Liver (tissue), 9 donors: ENCODE results near the gene NEK8. TPM values are rescaled to one million over a fixed set of nuclear protein-coding genes. Genes with fewer than 3 reads are reported as not detected.
A peak's percentile ranks its signal among the peaks of the same experiment; 100 is the strongest.

Experiments
- DNase-seq: peaks from one replicate; pipeline ENCODE4 v3.0.0-alpha.2; 2017; ENCODE audit warnings: low spot score
- H3K27ac ChIP-seq, 2 donors: one replicate each; pipeline ENCODE4 v1.7.0; 2013; ENCODE audit warnings: inconsistent platforms in 2 of 2, low read length in 2 of 2, control low read depth in 1 of 2, low read depth in 1 of 2, mild to moderate bottlenecking in 1 of 2
- H3K27me3 ChIP-seq, 4 donors: one replicate each; pipeline versions ENCODE4 v1.6.1 to v1.7.0; 2013; ENCODE audit warnings: low read length in 3 of 4, inconsistent platforms in 1 of 4, mild to moderate bottlenecking in 1 of 4, moderate library complexity in 1 of 4; ENCODE audit not compliant: control insufficient read depth in 4 of 4, insufficient read depth in 4 of 4
- H3K36me3 ChIP-seq, 4 donors: one replicate each; pipeline versions ENCODE4 v1.6.1 to v1.7.0; 2013; ENCODE audit warnings: low read length in 3 of 4, mild to moderate bottlenecking in 3 of 4, low read depth in 1 of 4, moderate library complexity in 1 of 4; ENCODE audit not compliant: control insufficient read depth in 4 of 4, insufficient read depth in 3 of 4
- H3K4me1 ChIP-seq, 4 donors: one replicate each; pipeline versions ENCODE4 v1.6.1 to v1.7.0; 2013; ENCODE audit warnings: low read length in 3 of 4, mild to moderate bottlenecking in 3 of 4, moderate library complexity in 1 of 4; ENCODE audit not compliant: control insufficient read depth in 4 of 4, insufficient read depth in 4 of 4
- H3K4me3 ChIP-seq, 3 donors: one replicate each; pipeline versions ENCODE4 v1.6.1 to v1.7.0; 2013; ENCODE audit warnings: low read length in 3 of 3, control low read depth in 1 of 3, low read depth in 1 of 3, mild to moderate bottlenecking in 1 of 3
- H3K9ac ChIP-seq, 2 donors: one replicate each; pipeline ENCODE4 v1.7.0; 2013; ENCODE audit warnings: low read length in 2 of 2, mild to moderate bottlenecking in 2 of 2, moderate library complexity in 2 of 2, control low read depth in 1 of 2, low read depth in 1 of 2
- H3K9me3 ChIP-seq, 4 donors: one replicate each; pipeline versions ENCODE4 v1.6.1 to v1.7.0; 2013; ENCODE audit warnings: low read length in 3 of 4; ENCODE audit not compliant: control insufficient read depth in 4 of 4
- CTCF ChIP-seq: fragments of 150-350 bp; IDR thresholded peaks from 2 replicates; pipeline ENCODE4 v1.5.1; 2017; ENCODE audit warnings: improper control_type of control experiment, low read depth, low read length; ENCODE audit not compliant: missing input control
- EGR1 ChIP-seq, 2 donors: IDR thresholded peaks; 2 replicates each; pipeline ENCODE4 v1.6.1; 2016 to 2018; ENCODE audit warnings: antibody characterized with exemption in 2 of 2, low read depth in 2 of 2
- GABPA ChIP-seq, 2 donors: IDR thresholded peaks in 1 of 2; conservative IDR thresholded peaks in 1 of 2; 2 replicates each; pipeline ENCODE4 v1.6.1; 2016; ENCODE audit warnings: antibody characterized with exemption in 2 of 2, mild to moderate bottlenecking in 1 of 2, moderate library complexity in 1 of 2
- HNF4A ChIP-seq, 2 donors: conservative IDR thresholded peaks; 2 replicates each; pipeline ENCODE4 v1.6.1; 2016; ENCODE audit warnings: antibody characterized with exemption in 2 of 2, mild to moderate bottlenecking in 2 of 2
- HNF4G ChIP-seq: IDR thresholded peaks from 2 replicates; pipeline ENCODE4 v1.6.1; 2016; ENCODE audit warnings: antibody characterized with exemption
- JUND ChIP-seq, 2 donors: IDR thresholded peaks; 2 replicates each; pipeline ENCODE4 v1.6.1; 2016; ENCODE audit warnings: antibody characterized with exemption in 2 of 2
- MAX ChIP-seq: IDR thresholded peaks from 2 replicates; pipeline ENCODE4 v1.6.1; 2016; ENCODE audit warnings: antibody characterized with exemption
- NR2F2 ChIP-seq: IDR thresholded peaks from 2 replicates; pipeline ENCODE4 v1.6.1; 2016; ENCODE audit warnings: antibody characterized with exemption
- RAD21 ChIP-seq, 2 donors: IDR thresholded peaks; 2 replicates each; pipeline ENCODE4 v1.6.1; 2016; ENCODE audit warnings: antibody characterized with exemption in 2 of 2, mild to moderate bottlenecking in 2 of 2
- SP1 ChIP-seq: IDR thresholded peaks from 2 replicates; pipeline ENCODE4 v1.6.1; 2018; ENCODE audit warnings: antibody characterized with exemption, mild to moderate bottlenecking
- TAF1 ChIP-seq: conservative IDR thresholded peaks from 2 replicates; pipeline ENCODE4 v1.6.1; 2016; ENCODE audit warnings: antibody characterized with exemption, mild to moderate bottlenecking
- WGBS: extraction: QIAGEN DNeasy Blood & Tissue Kit; methylation state at CpG from one replicate; pipeline ENCODE4 v1.1.7; 2013; 5-methylcytosine and 5-hydroxymethylcytosine counted together
- polyA plus RNA-seq, 2 donors: library from polyadenylated mRNA; stranded (reverse) in 1 of 2; unstranded in 1 of 2; fragments of 200-250 nt in 1 of 2; fragments of >200 nt in 1 of 2; fragmentation: Nextera tagmentation in 1 of 2; extraction: Ambion mirVana in 1 of 2; gene quantifications; one replicate each; pipeline versions ENCODE4 v1.2.1 to v1.2.3, GENCODE V29; 2013 to 2015
- total RNA-seq, 2 donors: library from RNA; depleted of rRNA; stranded (reverse); fragments of >200 nt; gene quantifications; one replicate each; pipeline ENCODE4 v1.2.3, GENCODE V29; 2014
- TF ChIP-seq, protein P1 (sequence below): IDR thresholded peaks from 2 replicates; pipeline ENCODE4 v1.6.1; 2016; ENCODE audit warnings: antibody characterized with exemption
- donor health status: healthy.
- donor health status: healthy.
- donor health status: healthy.
- donor health status: healthy.
- donor health status: healthy.

Gene NEK8
- total and polyA plus RNA-seq, 4 donors, result 1.7 to 7.8 (median 4.5) TPM

DNA sequence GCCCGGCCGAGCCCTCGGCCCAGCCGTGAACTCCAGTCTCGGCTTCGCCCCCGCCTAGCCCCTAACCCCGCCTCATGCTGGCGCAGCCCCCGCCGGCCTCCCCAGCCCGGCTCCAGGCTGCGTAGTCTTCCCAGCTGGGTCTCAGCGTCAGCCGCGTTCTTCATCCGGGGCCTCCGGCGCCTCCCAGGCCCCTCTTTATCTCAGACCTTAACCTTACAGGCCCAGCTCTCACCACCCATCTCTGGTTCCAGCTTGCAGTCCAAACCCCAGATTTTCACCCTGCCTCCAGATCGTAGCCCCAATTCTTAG is 16.9 kb upstream of the NEK8 start, which contains the start of gene PROCA1:
Gene PROCA1, minus strand, starts transcription at position 166 of the 309 bp plus-strand sequence. CDS start 228 bp downstream, outside the sequence.
- TF ChIP-seq NR2F2, result no peak
- TF ChIP-seq JUND (IDR thresholded peaks at IDR 0.05), result no peak
- no peak for TF ChIP-seq SP1
- no peak for TF ChIP-seq MAX
- no peak for TF ChIP-seq HNF4A (conservative IDR thresholded peaks at IDR 0.05)
- no peak for TF ChIP-seq RAD21 (IDR thresholded peaks at IDR 0.05)
- no peak for TF ChIP-seq EGR1 (IDR thresholded peaks at IDR 0.05; ENCODE audit: low read depth in 2 of 2)
- DNase-seq, result no peak
- WGBS, result 8% methylated on average over 20 of the region's 20 CpGs

DNA sequence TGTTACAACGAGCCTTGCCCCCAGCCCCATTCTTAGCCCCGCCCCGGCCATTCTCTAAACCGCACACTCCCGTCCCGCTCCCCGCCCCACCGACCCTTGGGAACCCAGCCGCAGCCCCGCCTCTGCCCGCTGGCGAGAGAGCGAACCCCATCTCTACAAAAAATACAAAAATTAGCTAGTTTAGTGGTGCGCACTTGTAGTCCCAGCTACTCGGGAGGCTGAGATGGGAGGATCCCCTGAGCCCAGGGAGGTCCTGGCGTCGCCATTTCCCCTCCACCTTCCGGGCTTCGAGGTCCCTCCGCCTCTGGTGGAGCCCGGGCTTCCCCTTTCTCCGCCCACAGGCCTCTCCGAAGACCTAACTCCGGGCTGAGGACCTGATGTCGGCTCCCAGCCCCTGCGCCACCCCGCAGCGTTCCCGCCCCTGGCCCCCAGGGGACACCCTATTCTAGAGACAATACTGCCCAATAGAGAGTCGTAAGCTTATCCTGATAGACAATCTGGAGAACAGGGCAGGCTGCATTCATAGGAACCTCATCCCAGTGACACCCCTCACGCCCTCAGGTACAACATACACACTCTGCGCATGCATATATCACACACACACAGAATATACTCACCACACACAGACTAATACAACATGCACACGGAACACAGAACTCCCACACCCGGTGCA is 16.4 kb upstream of the NEK8 start:
- Histone ChIP-seq H3K27ac (peak overlapping the region in 1 of 2 donors; percentile 73), H3K9ac (no peak overlapping the region), H3K4me1 (peaks cover 2 to 11% (median 6%) of the 10 kb centered on the region in 4 donors), H3K36me3 (no peaks in the 10 kb centered on the region), H3K27me3 (no peaks in the 10 kb centered on the region), H3K9me3 (no peaks in the 10 kb centered on the region), H3K4me3 (peak overlapping the region in 1 of 3 donors; percentile 60)
- 53% methylated on average over 34 of the region's 34 CpGs for WGBS
- DNase-seq, result peak; percentile 46
- TF ChIP-seq, protein P1, sequence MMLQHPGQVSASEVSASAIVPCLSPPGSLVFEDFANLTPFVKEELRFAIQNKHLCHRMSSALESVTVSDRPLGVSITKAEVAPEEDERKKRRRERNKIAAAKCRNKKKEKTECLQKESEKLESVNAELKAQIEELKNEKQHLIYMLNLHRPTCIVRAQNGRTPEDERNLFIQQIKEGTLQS, result no peak
- TF ChIP-seq CTCF (no peak), GABPA (IDR thresholded peaks at IDR 0.05 in 1 of 2, conservative IDR thresholded peaks at IDR 0.05 in 1 of 2) (no peak), HNF4G (no peak), MAX (no peak), TAF1 (no peak), JUND (IDR thresholded peaks at IDR 0.05) (no peak), NR2F2 (no peak)

More for the DNA sequence above, 16.9 kb upstream of the NEK8 start, which contains the start of gene PROCA1:
- peak within 1 kb of the TSS; percentile 30 to 66 for H3K9ac ChIP-seq
- no peaks in the 10 kb centered on the region for H3K27me3 ChIP-seq
- no peaks in the 10 kb centered on the region for H3K36me3 ChIP-seq
- H3K4me3 ChIP-seq, result peak within 1 kb of the TSS; percentile 60 to 66 (median 60)
- H3K9me3 ChIP-seq, result no peaks in the 10 kb centered on the region
- H3K4me1 ChIP-seq, result peaks cover 1 to 11% (median 6%) of the 10 kb centered on the region in 4 donors
- H3K27ac ChIP-seq, result peak within 1 kb of the TSS; percentile 69 to 73

- no peaks in the 10 kb centered on the region for H3K36me3 ChIP-seq
- H3K27me3 ChIP-seq, result no peaks in the 10 kb centered on the region
- H3K4me1 ChIP-seq, result peaks cover 2 to 13% (median 7%) of the 10 kb centered on the region in 4 donors
- H3K9me3 ChIP-seq, result no peaks in the 10 kb centered on the region
- WGBS, result 91% methylated on average over 7 of the region's 7 CpGs
- H3K9ac ChIP-seq, result no peak overlapping the region
- TF ChIP-seq GABPA (IDR thresholded peaks at IDR 0.05 in 1 of 2, conservative IDR thresholded peaks at IDR 0.05 in 1 of 2), result no peak
- DNase-seq, result no peak
- H3K27ac ChIP-seq, result no peak overlapping the region
- no peak overlapping the region for H3K4me3 ChIP-seq
Measured at GRCh38 chr17:28712705-28713415, 15.7 kb upstream of the NEK8 start.
